ENCODE results near the gene BTBD9.

- TF ChIP-seq CTCF (IDR thresholded peaks at IDR 0.05) (no peak), POLR2A (IDR thresholded peaks at IDR 0.05) (no peak)
Observed at GRCh38 chr6:38144365-38144945, 495.3 kb downstream of the BTBD9 start.
